ENCODE results near the gene SEPTIN7. TPM values are rescaled to one million over a fixed set of nuclear protein-coding genes. Genes with fewer than 3 reads are reported as not detected.

The SEPTIN7 gene
- total RNA-seq, 1 donor from 2014 or later = 361 TPM

GRCh38 chr7:35849954-35850353, 49.1 kb downstream of the SEPTIN7 start:
- Mint-ChIP-seq H3K4me3 (ENCODE audit: unreplicated experiment) (no peak overlapping the region), H3K27me3 (ENCODE audit: unreplicated experiment) (no peaks in the 10 kb centered on the region), H3K36me3 (ENCODE audit: low read depth, unreplicated experiment) (no peaks in the 10 kb centered on the region), H3K9me3 (ENCODE audit: unreplicated experiment) (no peaks in the 10 kb centered on the region), H3K27ac (ENCODE audit: unreplicated experiment) (no peak overlapping the region), H3K4me1 (ENCODE audit: unreplicated experiment) (no peaks in the 10 kb centered on the region)
- TF ChIP-seq CTCF (IDR thresholded peaks at IDR 0.05; ENCODE audit: unreplicated experiment) = no peak
- DNase-seq (ENCODE audit: low spot score) = no peak

Other genes starting within 250 kb of the SEPTIN7 start
- gene HERPUD2, start 105.9 kb upstream of the SEPTIN7 start, total RNA-seq (ENCODE audit: unreplicated experiment) = 41.0 TPM